ENCODE data around the gene CHCHD6. TPM values are rescaled to one million over a fixed set of nuclear protein-coding genes. Genes with fewer than 3 reads are reported as not detected.

The CHCHD6 gene
- total and polyA plus RNA-seq, 2 donors from 2014 or later: 10.7 to 35.2 TPM

- peaks cover 0 to 14% (median 0%) of the 10 kb centered on the region in 3 donors for H3K4me1 ChIP-seq (ENCODE audit: control insufficient read depth in 2 of 3, insufficient read depth in 2 of 3, low read depth in 1 of 3, low read length in 3 of 3)
- peaks cover 0 to 4% (median 0%) of the 10 kb centered on the region in 3 donors for H3K36me3 ChIP-seq (ENCODE audit: control insufficient read depth in 2 of 3, insufficient read depth in 3 of 3, low read length in 3 of 3)
- no peaks in the 10 kb centered on the region for H3K27me3 ChIP-seq (ENCODE audit: control insufficient read depth, insufficient read depth, low read length)
- FAIRE-seq (no peak), DNase-seq (no peak)
- no peak overlapping the region for H3K4me3 ChIP-seq (ENCODE audit: low read length in 3 of 3)
- intact Hi-C loops (cut with DNase I): no loop called here
- H3K27ac ChIP-seq (ENCODE audit: low read depth in 2 of 2, low read length in 2 of 2): no peak overlapping the region
- TF ChIP-seq CTCF (IDR thresholded peaks at IDR 0.05; ENCODE audit: borderline replicate concordance, extremely low read depth, insufficient read depth): no peak
- no peak overlapping the region for H3K9ac ChIP-seq (ENCODE audit: low read length in 3 of 3)
- H3K9me3 ChIP-seq (ENCODE audit: control insufficient read depth in 2 of 3, insufficient read depth in 1 of 3, low read length in 3 of 3): no peaks in the 10 kb centered on the region
Observed at GRCh38 chr3:126959921-126960603, 256.0 kb downstream of the CHCHD6 start.

- no peak for TF ChIP-seq CTCF (IDR thresholded peaks at IDR 0.05; ENCODE audit: borderline replicate concordance, extremely low read depth, insufficient read depth)
- intact Hi-C loops (cut with DNase I): no loop called here
- H3K9ac ChIP-seq (ENCODE audit: low read length in 3 of 3): no peak overlapping the region
Observed at GRCh38 chr3:126960604-126960995, 256.6 kb downstream of the CHCHD6 start.

GRCh38 chr3:126961191-126961790 is 257.3 kb downstream of the CHCHD6 start:
- intact Hi-C loops (cut with DNase I): no loop called here
- H3K9me3 ChIP-seq (ENCODE audit: control insufficient read depth in 2 of 3, insufficient read depth in 1 of 3, low read length in 3 of 3): no peaks in the 10 kb centered on the region
- no peak overlapping the region for H3K4me3 ChIP-seq (ENCODE audit: low read length in 3 of 3)
- peak overlapping the region in 1 of 2 donors; percentile 57 for H3K27ac ChIP-seq (ENCODE audit: low read depth in 2 of 2, low read length in 2 of 2)
- H3K4me1 ChIP-seq (ENCODE audit: control insufficient read depth in 2 of 3, insufficient read depth in 2 of 3, low read depth in 1 of 3, low read length in 3 of 3): peaks cover 0 to 14% (median 0%) of the 10 kb centered on the region in 3 donors
- DNase-seq: peak in 1 of 5 donors; percentile 74
- no peak for FAIRE-seq
- peaks cover 0 to 4% (median 0%) of the 10 kb centered on the region in 3 donors for H3K36me3 ChIP-seq (ENCODE audit: control insufficient read depth in 2 of 3, insufficient read depth in 3 of 3, low read length in 3 of 3)
- TF ChIP-seq CTCF (IDR thresholded peaks at IDR 0.05; ENCODE audit: borderline replicate concordance, extremely low read depth, insufficient read depth): no peak
- no peak overlapping the region for H3K9ac ChIP-seq (ENCODE audit: low read length in 3 of 3)
- no peaks in the 10 kb centered on the region for H3K27me3 ChIP-seq (ENCODE audit: control insufficient read depth, insufficient read depth, low read length)

More at GRCh38 chr3:126960604-126960995, 256.6 kb downstream of the CHCHD6 start:
- H3K27ac ChIP-seq (ENCODE audit: low read depth in 2 of 2, low read length in 2 of 2): no peak overlapping the region
- peaks cover 0 to 4% (median 0%) of the 10 kb centered on the region in 3 donors for H3K36me3 ChIP-seq (ENCODE audit: control insufficient read depth in 2 of 3, insufficient read depth in 3 of 3, low read length in 3 of 3)
- DNase-seq: peak in 1 of 5 donors; percentile 67
- no peaks in the 10 kb centered on the region for H3K9me3 ChIP-seq (ENCODE audit: control insufficient read depth in 2 of 3, insufficient read depth in 1 of 3, low read length in 3 of 3)
- FAIRE-seq: no peak
- no peaks in the 10 kb centered on the region for H3K27me3 ChIP-seq (ENCODE audit: control insufficient read depth, insufficient read depth, low read length)
- peaks cover 0 to 14% (median 0%) of the 10 kb centered on the region in 3 donors for H3K4me1 ChIP-seq (ENCODE audit: control insufficient read depth in 2 of 3, insufficient read depth in 2 of 3, low read depth in 1 of 3, low read length in 3 of 3)
- H3K4me3 ChIP-seq (ENCODE audit: low read length in 3 of 3): no peak overlapping the region

All from kidney (tissue), 14 donors.